Measurements from ENCODE around the gene NEIL1.

DNA sequence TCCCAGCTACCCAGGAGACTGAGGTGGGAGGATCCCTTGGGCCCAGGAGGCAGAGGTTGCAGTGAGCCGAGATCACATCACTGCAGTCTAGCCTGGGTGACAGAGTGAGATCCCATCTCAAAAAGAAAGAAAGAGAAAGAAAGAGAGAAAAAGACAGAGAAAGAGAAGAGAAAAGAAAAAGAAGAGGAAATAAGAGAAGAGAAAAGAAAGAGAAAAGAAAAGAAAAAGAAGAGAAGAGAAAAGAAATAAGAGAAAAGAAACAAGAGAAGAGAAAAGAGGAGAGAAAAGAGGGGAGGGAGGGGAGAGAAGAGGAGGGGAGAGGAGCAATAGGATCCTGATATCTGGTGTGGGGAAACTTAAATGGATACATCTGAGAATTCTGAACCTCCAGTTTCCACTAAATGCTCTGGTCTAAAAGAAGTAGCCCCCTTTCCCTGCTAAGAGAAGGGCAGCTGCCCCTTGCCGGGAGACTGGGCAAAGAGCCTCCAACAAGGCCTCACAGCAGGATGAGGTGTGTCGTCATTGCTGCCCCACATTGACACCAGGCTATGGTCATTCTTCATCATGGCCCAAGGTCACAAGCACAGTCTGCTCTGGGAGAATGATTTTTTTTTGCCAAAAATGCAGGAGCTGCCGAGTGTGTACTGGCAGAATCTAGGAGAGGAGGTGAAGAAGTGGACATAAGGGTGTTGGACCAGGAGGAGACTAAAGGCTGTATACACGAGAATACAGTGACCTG lies 32.1 kb upstream of the NEIL1 start:
- TF ChIP-seq, protein P1, sequence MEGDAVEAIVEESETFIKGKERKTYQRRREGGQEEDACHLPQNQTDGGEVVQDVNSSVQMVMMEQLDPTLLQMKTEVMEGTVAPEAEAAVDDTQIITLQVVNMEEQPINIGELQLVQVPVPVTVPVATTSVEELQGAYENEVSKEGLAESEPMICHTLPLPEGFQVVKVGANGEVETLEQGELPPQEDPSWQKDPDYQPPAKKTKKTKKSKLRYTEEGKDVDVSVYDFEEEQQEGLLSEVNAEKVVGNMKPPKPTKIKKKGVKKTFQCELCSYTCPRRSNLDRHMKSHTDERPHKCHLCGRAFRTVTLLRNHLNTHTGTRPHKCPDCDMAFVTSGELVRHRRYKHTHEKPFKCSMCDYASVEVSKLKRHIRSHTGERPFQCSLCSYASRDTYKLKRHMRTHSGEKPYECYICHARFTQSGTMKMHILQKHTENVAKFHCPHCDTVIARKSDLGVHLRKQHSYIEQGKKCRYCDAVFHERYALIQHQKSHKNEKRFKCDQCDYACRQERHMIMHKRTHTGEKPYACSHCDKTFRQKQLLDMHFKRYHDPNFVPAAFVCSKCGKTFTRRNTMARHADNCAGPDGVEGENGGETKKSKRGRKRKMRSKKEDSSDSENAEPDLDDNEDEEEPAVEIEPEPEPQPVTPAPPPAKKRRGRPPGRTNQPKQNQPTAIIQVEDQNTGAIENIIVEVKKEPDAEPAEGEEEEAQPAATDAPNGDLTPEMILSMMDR (IDR thresholded peaks at IDR 0.05; ENCODE audit: borderline replicate concordance, extremely low read depth, low read length, poor library complexity, severe bottlenecking): no peak
- TF ChIP-seq EZH2 (IDR thresholded peaks at IDR 0.05; ENCODE audit: borderline replicate concordance, low read depth, low read length, severe bottlenecking): no peak
